ENCODE measurements around the gene SHROOM4.
A peak's percentile ranks its signal among the peaks of the same experiment; 100 is the strongest.

Gene SHROOM4

GRCh38 chrX:50579955-50580354 lies 234.0 kb downstream of the SHROOM4 start:
- peak; percentile 68 for DNase-seq (ENCODE audit: low read depth)
- TF ChIP-seq POLR2A (IDR thresholded peaks at IDR 0.05; ENCODE audit: extremely low read depth, insufficient read length) (no peak), MAX (IDR thresholded peaks at IDR 0.05; ENCODE audit: low read depth, low read length) (no peak), MYC (IDR thresholded peaks at IDR 0.05; ENCODE audit: low read depth, low read length) (no peak), CTCF (IDR thresholded peaks at IDR 0.05; ENCODE audit: low read depth, low read length) (peak; percentile 45)
- no peak overlapping the region for H3K4me3 ChIP-seq (ENCODE audit: low read depth, low read length)

- H3K4me3 ChIP-seq (ENCODE audit: low read depth, low read length): no peak overlapping the region
- TF ChIP-seq MYC (IDR thresholded peaks at IDR 0.05; ENCODE audit: low read depth, low read length) (no peak), CTCF (IDR thresholded peaks at IDR 0.05; ENCODE audit: low read depth, low read length) (no peak), POLR2A (IDR thresholded peaks at IDR 0.05; ENCODE audit: extremely low read depth, insufficient read length) (no peak), MAX (IDR thresholded peaks at IDR 0.05; ENCODE audit: low read depth, low read length) (no peak)
- DNase-seq (ENCODE audit: low read depth): no peak
Measured at GRCh38 chrX:50577326-50577725, 236.7 kb downstream of the SHROOM4 start.

GRCh38 chrX:50567636-50568035 lies 246.4 kb downstream of the SHROOM4 start:
- no peak overlapping the region for H3K4me3 ChIP-seq (ENCODE audit: low read depth, low read length)
- TF ChIP-seq MYC (IDR thresholded peaks at IDR 0.05; ENCODE audit: low read depth, low read length) (no peak), POLR2A (IDR thresholded peaks at IDR 0.05; ENCODE audit: extremely low read depth, insufficient read length) (no peak), MAX (IDR thresholded peaks at IDR 0.05; ENCODE audit: low read depth, low read length) (no peak), CTCF (IDR thresholded peaks at IDR 0.05; ENCODE audit: low read depth, low read length) (no peak)
- no peak for DNase-seq (ENCODE audit: low read depth)

- DNase-seq (ENCODE audit: low read depth): no peak
- TF ChIP-seq POLR2A (IDR thresholded peaks at IDR 0.05; ENCODE audit: extremely low read depth, insufficient read length) (no peak), CTCF (IDR thresholded peaks at IDR 0.05; ENCODE audit: low read depth, low read length) (no peak)
- no peak overlapping the region for H3K4me3 ChIP-seq (ENCODE audit: low read depth, low read length)
Measured at GRCh38 chrX:50565718-50566117, 248.3 kb downstream of the SHROOM4 start.
